HepG2 (cell line): ENCODE data around the gene PKIG.

ENCODE experiments used
- ZNF652 ChIP-seq: IDR thresholded peaks from 2 replicates; pipeline ENCODE4 v1.6.1; 2016; ENCODE audit warnings: low read depth, borderline replicate concordance
- ZNF777 ChIP-seq: sonication (generic); formaldehyde crosslinking; IDR thresholded peaks from 2 replicates; pipeline ENCODE4 v1.4.0; 2020; ENCODE audit warnings: missing genetic modification reagents
- TF ChIP-seq, protein P1 (sequence below), 2 experiments: sonication (generic) in 1 of 2; formaldehyde crosslinking in 1 of 2; IDR thresholded peaks; 2 replicates each; pipeline versions ENCODE4 v1.4.0 to v1.6.1; 2018 to 2020; ENCODE audit warnings: missing genetic modification reagents in 2 of 2, borderline replicate concordance in 1 of 2, low read depth in 1 of 2, mild to moderate bottlenecking in 1 of 2, missing biosample characterization in 1 of 2
- TF ChIP-seq, protein P2 (sequence below): sonication (generic); formaldehyde crosslinking; IDR thresholded peaks from 2 replicates; pipeline ENCODE4 v1.5.0; 2020; ENCODE audit warnings: mild to moderate bottlenecking, missing genetic modification reagents

DNA sequence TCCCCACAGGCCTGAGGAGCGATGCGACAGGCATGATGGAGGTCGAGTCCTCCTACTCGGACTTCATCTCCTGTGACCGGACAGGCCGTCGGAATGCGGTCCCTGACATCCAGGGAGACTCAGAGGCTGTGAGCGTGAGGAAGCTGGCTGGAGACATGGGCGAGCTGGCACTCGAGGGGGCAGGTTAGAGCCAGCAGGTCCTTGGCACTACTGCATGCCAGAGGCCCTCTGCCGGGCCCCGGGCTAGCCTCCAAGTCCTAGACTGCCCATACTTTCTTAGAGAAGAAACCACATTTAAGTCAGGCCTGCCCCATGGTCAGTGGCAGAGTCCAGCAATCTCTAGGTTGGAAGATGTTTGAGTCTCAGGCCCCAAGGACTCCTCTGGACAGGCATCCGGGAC is 32.1 kb downstream of the PKIG start:
- TF ChIP-seq, protein P1, sequence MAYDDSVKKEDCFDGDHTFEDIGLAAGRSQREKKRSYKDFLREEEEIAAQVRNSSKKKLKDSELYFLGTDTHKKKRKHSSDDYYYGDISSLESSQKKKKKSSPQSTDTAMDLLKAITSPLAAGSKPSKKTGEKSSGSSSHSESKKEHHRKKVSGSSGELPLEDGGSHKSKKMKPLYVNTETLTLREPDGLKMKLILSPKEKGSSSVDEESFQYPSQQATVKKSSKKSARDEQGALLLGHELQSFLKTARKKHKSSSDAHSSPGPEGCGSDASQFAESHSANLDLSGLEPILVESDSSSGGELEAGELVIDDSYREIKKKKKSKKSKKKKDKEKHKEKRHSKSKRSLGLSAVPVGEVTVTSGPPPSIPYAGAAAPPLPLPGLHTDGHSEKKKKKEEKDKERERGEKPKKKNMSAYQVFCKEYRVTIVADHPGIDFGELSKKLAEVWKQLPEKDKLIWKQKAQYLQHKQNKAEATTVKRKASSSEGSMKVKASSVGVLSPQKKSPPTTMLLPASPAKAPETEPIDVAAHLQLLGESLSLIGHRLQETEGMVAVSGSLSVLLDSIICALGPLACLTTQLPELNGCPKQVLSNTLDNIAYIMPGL (CRISPR knock-in tag; IDR thresholded peaks at IDR 0.05; ENCODE audit: borderline replicate concordance in 1 of 2, low read depth in 1 of 2): no peak
- no peak for TF ChIP-seq ZNF777 (CRISPR knock-in tag)
- no peak for TF ChIP-seq ZNF652 (CRISPR knock-in tag)
- TF ChIP-seq, protein P2, sequence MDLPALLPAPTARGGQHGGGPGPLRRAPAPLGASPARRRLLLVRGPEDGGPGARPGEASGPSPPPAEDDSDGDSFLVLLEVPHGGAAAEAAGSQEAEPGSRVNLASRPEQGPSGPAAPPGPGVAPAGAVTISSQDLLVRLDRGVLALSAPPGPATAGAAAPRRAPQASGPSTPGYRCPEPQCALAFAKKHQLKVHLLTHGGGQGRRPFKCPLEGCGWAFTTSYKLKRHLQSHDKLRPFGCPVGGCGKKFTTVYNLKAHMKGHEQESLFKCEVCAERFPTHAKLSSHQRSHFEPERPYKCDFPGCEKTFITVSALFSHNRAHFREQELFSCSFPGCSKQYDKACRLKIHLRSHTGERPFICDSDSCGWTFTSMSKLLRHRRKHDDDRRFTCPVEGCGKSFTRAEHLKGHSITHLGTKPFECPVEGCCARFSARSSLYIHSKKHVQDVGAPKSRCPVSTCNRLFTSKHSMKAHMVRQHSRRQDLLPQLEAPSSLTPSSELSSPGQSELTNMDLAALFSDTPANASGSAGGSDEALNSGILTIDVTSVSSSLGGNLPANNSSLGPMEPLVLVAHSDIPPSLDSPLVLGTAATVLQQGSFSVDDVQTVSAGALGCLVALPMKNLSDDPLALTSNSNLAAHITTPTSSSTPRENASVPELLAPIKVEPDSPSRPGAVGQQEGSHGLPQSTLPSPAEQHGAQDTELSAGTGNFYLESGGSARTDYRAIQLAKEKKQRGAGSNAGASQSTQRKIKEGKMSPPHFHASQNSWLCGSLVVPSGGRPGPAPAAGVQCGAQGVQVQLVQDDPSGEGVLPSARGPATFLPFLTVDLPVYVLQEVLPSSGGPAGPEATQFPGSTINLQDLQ (CRISPR knock-in tag): no peak
